D721Med (cell line): ENCODE measurements around the gene GPR65.

ENCODE experiments used
- DNase-seq: peaks from one replicate; pipeline ENCODE4 v3.0.0; 2011; ENCODE audit warnings: low spot score; ENCODE audit not compliant: insufficient read length
- FAIRE-seq: peaks from 2 replicates; lab custom pipeline; 2011; peaks lifted over from hg19 to GRCh38; lab: Jason Lieb, UNC
- CTCF ChIP-seq: IDR thresholded peaks from 2 replicates; pipeline ENCODE4 v1.5.1; 2012; ENCODE audit warnings: mild to moderate bottlenecking, control low read depth; ENCODE audit not compliant: insufficient read depth; ENCODE audit errors: missing control alignments

Gene GPR65

GRCh38 chr14:87971010-87971409 lies 33.9 kb upstream of the GPR65 start:
- TF ChIP-seq CTCF, result no peak
- DNase-seq (no peak), FAIRE-seq (no peak)

- DNase-seq (no peak), FAIRE-seq (no peak)
- TF ChIP-seq CTCF, result no peak
Observed at GRCh38 chr14:87975636-87976035, 29.3 kb upstream of the GPR65 start.

- TF ChIP-seq CTCF, result no peak
- FAIRE-seq, result no peak
Observed at GRCh38 chr14:87979689-87980088, 25.2 kb upstream of the GPR65 start.

GRCh38 chr14:87989221-87989955 lies 15.5 kb upstream of the GPR65 start:
- no peak for TF ChIP-seq CTCF
- FAIRE-seq (no peak), DNase-seq (no peak)

More at GRCh38 chr14:87979689-87980088, 25.2 kb upstream of the GPR65 start:
- no peak for DNase-seq

- FAIRE-seq (no peak), DNase-seq (no peak)
- TF ChIP-seq CTCF, result no peak
Observed at GRCh38 chr14:87989956-87990299, 15.0 kb upstream of the GPR65 start.

- FAIRE-seq (no peak), DNase-seq (no peak)
- TF ChIP-seq CTCF, result no peak
Observed at GRCh38 chr14:87990682-87991081, 14.3 kb upstream of the GPR65 start.

- FAIRE-seq (no peak), DNase-seq (no peak)
- TF ChIP-seq CTCF, result no peak
Observed at GRCh38 chr14:87992346-87992717, 12.6 kb upstream of the GPR65 start.
